GM21737 (cell line): ENCODE results near the gene DNAJB2.
"Not testable (repeated sequence)": the region's sequence is repeated elsewhere in the genome, so short reads cannot be mapped to it uniquely, and the experiment has no call there.

Experiments used
- ATAC-seq: cut with Tn5 transposase; IDR thresholded peaks from one replicate; pipeline ENCODE4 v1.9.1; 2021; ENCODE audit warnings: mild to moderate bottlenecking, moderate library complexity; ENCODE audit not compliant: unreplicated experiment

The DNAJB2 gene

GRCh38 chr2:219284501-219285372, 5.6 kb downstream of the DNAJB2 start:
- ATAC-seq: no peak

- no peak for ATAC-seq
These were observed 6.2 kb downstream of the DNAJB2 start for GRCh38 chr2:219285373-219285735.

- ATAC-seq: no peak
These were observed 6.8 kb downstream of the DNAJB2 start for GRCh38 chr2:219285894-219286425.

- no peak for ATAC-seq
These were observed 7.4 kb downstream of the DNAJB2 start for GRCh38 chr2:219286436-219287115.

GRCh38 chr2:219287116-219287440, 7.9 kb downstream of the DNAJB2 start:
- not testable (repeated sequence) for ATAC-seq

GRCh38 chr2:219287580-219288265, 8.6 kb downstream of the DNAJB2 start:
- ATAC-seq: no peak

- ATAC-seq: no peak
These were observed 10.0 kb downstream of the DNAJB2 start for GRCh38 chr2:219289195-219289536.

GRCh38 chr2:219289537-219290361, 10.6 kb downstream of the DNAJB2 start:
- ATAC-seq: no peak

- no peak for ATAC-seq
These were observed 11.4 kb downstream of the DNAJB2 start for GRCh38 chr2:219290381-219291171.

- ATAC-seq: no peak
These were observed 12.2 kb downstream of the DNAJB2 start for GRCh38 chr2:219291394-219291793.

GRCh38 chr2:219291910-219292490, 12.8 kb downstream of the DNAJB2 start:
- no peak for ATAC-seq

- ATAC-seq: no peak
These were observed 13.4 kb downstream of the DNAJB2 start for GRCh38 chr2:219292616-219293015.

GRCh38 chr2:219293736-219294231, 14.6 kb downstream of the DNAJB2 start:
- no peak for ATAC-seq

GRCh38 chr2:219294356-219295351, 15.5 kb downstream of the DNAJB2 start:
- peak; percentile 95 for ATAC-seq

GRCh38 chr2:219296142-219296541, 17.0 kb downstream of the DNAJB2 start:
- no peak for ATAC-seq

- ATAC-seq: no peak
These were observed 17.6 kb downstream of the DNAJB2 start for GRCh38 chr2:219296631-219297391.

GRCh38 chr2:219297766-219298456, 18.7 kb downstream of the DNAJB2 start:
- ATAC-seq: no peak
